Liver (tissue), 3 donors: ENCODE results near the gene ALDH1L1.

Experiments used
- JUND ChIP-seq, 2 donors: IDR thresholded peaks; 2 replicates each; pipeline ENCODE4 v1.6.1; 2016; ENCODE audit warnings: antibody characterized with exemption in 2 of 2
- SP1 ChIP-seq: IDR thresholded peaks from 2 replicates; pipeline ENCODE4 v1.6.1; 2018; ENCODE audit warnings: antibody characterized with exemption, mild to moderate bottlenecking
- TAF1 ChIP-seq: conservative IDR thresholded peaks from 2 replicates; pipeline ENCODE4 v1.6.1; 2016; ENCODE audit warnings: antibody characterized with exemption, mild to moderate bottlenecking
- TF ChIP-seq, protein P1 (sequence below): IDR thresholded peaks from 2 replicates; pipeline ENCODE4 v1.6.1; 2016; ENCODE audit warnings: antibody characterized with exemption, mild to moderate bottlenecking
- TF ChIP-seq, protein P2 (sequence below): fragments of 150-350 bp; IDR thresholded peaks from 2 replicates; pipeline ENCODE4 v1.5.1; 2017; ENCODE audit warnings: improper control_type of control experiment, low read depth, low read length; ENCODE audit not compliant: missing input control
- TF ChIP-seq, protein P3 (sequence below): IDR thresholded peaks from 2 replicates; pipeline ENCODE4 v1.6.1; 2016; ENCODE audit warnings: antibody characterized with exemption
- donor health status: healthy.
- donor health status: healthy.

DNA sequence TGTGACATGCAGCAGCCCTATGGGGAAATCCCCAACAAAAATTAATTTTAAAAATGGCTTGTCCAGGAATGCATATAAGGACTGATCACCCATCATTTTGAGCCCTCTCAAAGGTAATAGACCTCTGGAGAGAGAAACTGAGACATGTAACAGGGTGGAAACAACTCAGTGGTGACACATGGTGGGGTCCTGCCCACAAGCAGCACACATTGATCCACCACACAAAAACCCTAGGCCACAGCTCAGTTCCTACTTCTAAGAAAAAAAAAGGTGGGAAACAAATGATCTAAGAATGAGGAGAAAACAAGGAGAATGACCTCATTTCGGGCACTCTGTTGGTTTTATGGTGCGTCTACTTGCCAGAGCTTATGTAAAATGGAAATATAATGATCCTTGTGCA lies 94.5 kb downstream of the ALDH1L1 start:
- TF ChIP-seq, protein P1, sequence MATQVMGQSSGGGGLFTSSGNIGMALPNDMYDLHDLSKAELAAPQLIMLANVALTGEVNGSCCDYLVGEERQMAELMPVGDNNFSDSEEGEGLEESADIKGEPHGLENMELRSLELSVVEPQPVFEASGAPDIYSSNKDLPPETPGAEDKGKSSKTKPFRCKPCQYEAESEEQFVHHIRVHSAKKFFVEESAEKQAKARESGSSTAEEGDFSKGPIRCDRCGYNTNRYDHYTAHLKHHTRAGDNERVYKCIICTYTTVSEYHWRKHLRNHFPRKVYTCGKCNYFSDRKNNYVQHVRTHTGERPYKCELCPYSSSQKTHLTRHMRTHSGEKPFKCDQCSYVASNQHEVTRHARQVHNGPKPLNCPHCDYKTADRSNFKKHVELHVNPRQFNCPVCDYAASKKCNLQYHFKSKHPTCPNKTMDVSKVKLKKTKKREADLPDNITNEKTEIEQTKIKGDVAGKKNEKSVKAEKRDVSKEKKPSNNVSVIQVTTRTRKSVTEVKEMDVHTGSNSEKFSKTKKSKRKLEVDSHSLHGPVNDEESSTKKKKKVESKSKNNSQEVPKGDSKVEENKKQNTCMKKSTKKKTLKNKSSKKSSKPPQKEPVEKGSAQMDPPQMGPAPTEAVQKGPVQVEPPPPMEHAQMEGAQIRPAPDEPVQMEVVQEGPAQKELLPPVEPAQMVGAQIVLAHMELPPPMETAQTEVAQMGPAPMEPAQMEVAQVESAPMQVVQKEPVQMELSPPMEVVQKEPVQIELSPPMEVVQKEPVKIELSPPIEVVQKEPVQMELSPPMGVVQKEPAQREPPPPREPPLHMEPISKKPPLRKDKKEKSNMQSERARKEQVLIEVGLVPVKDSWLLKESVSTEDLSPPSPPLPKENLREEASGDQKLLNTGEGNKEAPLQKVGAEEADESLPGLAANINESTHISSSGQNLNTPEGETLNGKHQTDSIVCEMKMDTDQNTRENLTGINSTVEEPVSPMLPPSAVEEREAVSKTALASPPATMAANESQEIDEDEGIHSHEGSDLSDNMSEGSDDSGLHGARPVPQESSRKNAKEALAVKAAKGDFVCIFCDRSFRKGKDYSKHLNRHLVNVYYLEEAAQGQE: no peak
- TF ChIP-seq, protein P2, sequence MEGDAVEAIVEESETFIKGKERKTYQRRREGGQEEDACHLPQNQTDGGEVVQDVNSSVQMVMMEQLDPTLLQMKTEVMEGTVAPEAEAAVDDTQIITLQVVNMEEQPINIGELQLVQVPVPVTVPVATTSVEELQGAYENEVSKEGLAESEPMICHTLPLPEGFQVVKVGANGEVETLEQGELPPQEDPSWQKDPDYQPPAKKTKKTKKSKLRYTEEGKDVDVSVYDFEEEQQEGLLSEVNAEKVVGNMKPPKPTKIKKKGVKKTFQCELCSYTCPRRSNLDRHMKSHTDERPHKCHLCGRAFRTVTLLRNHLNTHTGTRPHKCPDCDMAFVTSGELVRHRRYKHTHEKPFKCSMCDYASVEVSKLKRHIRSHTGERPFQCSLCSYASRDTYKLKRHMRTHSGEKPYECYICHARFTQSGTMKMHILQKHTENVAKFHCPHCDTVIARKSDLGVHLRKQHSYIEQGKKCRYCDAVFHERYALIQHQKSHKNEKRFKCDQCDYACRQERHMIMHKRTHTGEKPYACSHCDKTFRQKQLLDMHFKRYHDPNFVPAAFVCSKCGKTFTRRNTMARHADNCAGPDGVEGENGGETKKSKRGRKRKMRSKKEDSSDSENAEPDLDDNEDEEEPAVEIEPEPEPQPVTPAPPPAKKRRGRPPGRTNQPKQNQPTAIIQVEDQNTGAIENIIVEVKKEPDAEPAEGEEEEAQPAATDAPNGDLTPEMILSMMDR: no peak
- TF ChIP-seq, protein P3, sequence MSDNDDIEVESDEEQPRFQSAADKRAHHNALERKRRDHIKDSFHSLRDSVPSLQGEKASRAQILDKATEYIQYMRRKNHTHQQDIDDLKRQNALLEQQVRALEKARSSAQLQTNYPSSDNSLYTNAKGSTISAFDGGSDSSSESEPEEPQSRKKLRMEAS: no peak
- TF ChIP-seq TAF1: no peak
- TF ChIP-seq JUND (IDR thresholded peaks at IDR 0.05): no peak
- no peak for TF ChIP-seq SP1
